GM21717 (cell line): ENCODE measurements around the gene MYCBPAP.

Experiments
- ATAC-seq: cut with Tn5 transposase; IDR thresholded peaks from one replicate; pipeline ENCODE4 v1.9.1; 2021; ENCODE audit warnings: mild to moderate bottlenecking, moderate library complexity; ENCODE audit not compliant: unreplicated experiment

MYCBPAP gene

GRCh38 chr17:50550661-50551432 lies 42.6 kb downstream of the MYCBPAP start:
- ATAC-seq, result no peak

GRCh38 chr17:50551433-50551815 lies 43.2 kb downstream of the MYCBPAP start:
- ATAC-seq, result no peak

- no peak for ATAC-seq
Observed at GRCh38 chr17:50551884-50552283, 43.6 kb downstream of the MYCBPAP start.

- ATAC-seq, result no peak
Observed at GRCh38 chr17:50554201-50554600, 46.0 kb downstream of the MYCBPAP start.

GRCh38 chr17:50556803-50557202 lies 48.6 kb downstream of the MYCBPAP start:
- no peak for ATAC-seq

GRCh38 chr17:50557630-50558029 lies 49.4 kb downstream of the MYCBPAP start:
- no peak for ATAC-seq

GRCh38 chr17:50558091-50558490 lies 49.9 kb downstream of the MYCBPAP start:
- ATAC-seq, result no peak

- ATAC-seq, result no peak
Observed at GRCh38 chr17:50558581-50558940, 50.3 kb downstream of the MYCBPAP start.

- ATAC-seq, result no peak
Observed at GRCh38 chr17:50558941-50559614, 50.8 kb downstream of the MYCBPAP start.

GRCh38 chr17:50559674-50560184 lies 51.5 kb downstream of the MYCBPAP start:
- ATAC-seq, result no peak

GRCh38 chr17:50560185-50560824 lies 52.1 kb downstream of the MYCBPAP start, which contains the start of gene CACNA1G:
TSS of gene CACNA1G (plus strand) at chr17:50560715. CDS start at chr17:50561460, 745 bp downstream.
- ATAC-seq, result peak; percentile 81

GRCh38 chr17:50560931-50561745 lies 52.9 kb downstream of the MYCBPAP start:
- peak; percentile 19 for ATAC-seq

- ATAC-seq, result no peak
Observed at GRCh38 chr17:50561746-50562141, 53.5 kb downstream of the MYCBPAP start.

GRCh38 chr17:50562242-50563091 lies 54.2 kb downstream of the MYCBPAP start:
- ATAC-seq, result no peak

- no peak for ATAC-seq
Observed at GRCh38 chr17:50563092-50563511, 54.9 kb downstream of the MYCBPAP start.

GRCh38 chr17:50564916-50565315 lies 56.7 kb downstream of the MYCBPAP start:
- ATAC-seq, result no peak

- ATAC-seq, result no peak
Observed at GRCh38 chr17:50565402-50566350, 57.4 kb downstream of the MYCBPAP start.

- no peak for ATAC-seq
Observed at GRCh38 chr17:50566886-50567285, 58.6 kb downstream of the MYCBPAP start.

- ATAC-seq, result no peak
Observed at GRCh38 chr17:50568659-50569058, 60.4 kb downstream of the MYCBPAP start.
